GM12891 (cell line): ENCODE results near the gene TSPO.

Experiments
- POLR2A ChIP-seq: IDR thresholded peaks from 2 replicates; pipeline ENCODE4 v1.6.1; 2011; ENCODE audit warnings: low read depth, low read length, control low read depth
- POLR2AphosphoS5 ChIP-seq: IDR thresholded peaks from 2 replicates; pipeline ENCODE4 v1.6.1; 2011; ENCODE audit warnings: low read depth, low read length, control low read depth
- SPI1 ChIP-seq: IDR thresholded peaks from 2 replicates; pipeline ENCODE4 v1.6.1; 2011; ENCODE audit warnings: low read depth, low read length, control low read depth
- TAF1 ChIP-seq: IDR thresholded peaks from 2 replicates; pipeline ENCODE4 v1.6.1; 2011; ENCODE audit warnings: low read depth, low read length, control low read depth

DNA sequence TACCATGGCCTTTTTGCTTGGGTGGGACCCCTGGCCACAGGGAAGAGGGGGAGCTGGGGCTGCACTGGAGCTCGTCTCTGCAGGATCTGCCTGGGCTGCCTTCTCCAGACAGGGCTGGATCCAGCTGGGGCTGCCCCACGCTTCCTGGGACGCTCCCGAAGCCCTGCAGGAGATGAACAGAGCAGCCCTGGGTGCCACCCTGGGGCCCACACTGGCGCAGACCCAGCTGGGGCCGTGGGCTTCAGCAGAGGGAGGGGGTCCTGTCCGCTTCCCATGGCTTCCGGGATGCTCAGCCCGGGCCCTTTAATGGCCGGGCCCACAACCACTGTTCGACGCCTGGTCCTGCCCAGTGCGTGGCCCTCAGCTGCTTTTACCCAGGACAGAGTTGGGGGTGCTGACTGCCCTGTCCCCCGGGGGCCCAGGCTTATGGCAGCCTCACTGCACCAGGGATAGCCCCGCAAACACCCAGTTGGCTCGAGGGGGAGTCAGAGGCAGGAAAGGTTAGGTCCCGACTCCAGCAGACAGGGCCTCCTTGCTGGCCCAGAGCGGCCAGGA, 12.0 kb downstream of the TSPO start:
- TF ChIP-seq TAF1 (no peak), POLR2AphosphoS5 (no peak), POLR2A (no peak), SPI1 (no peak)
